ENCODE data around the gene HFM1.
A peak's percentile ranks its signal among the peaks of the same experiment; 100 is the strongest.
"Not testable (repeated sequence)": the region's sequence is repeated elsewhere in the genome, so short reads cannot be mapped to it uniquely, and the experiment has no call there.

HFM1 gene, protein sequence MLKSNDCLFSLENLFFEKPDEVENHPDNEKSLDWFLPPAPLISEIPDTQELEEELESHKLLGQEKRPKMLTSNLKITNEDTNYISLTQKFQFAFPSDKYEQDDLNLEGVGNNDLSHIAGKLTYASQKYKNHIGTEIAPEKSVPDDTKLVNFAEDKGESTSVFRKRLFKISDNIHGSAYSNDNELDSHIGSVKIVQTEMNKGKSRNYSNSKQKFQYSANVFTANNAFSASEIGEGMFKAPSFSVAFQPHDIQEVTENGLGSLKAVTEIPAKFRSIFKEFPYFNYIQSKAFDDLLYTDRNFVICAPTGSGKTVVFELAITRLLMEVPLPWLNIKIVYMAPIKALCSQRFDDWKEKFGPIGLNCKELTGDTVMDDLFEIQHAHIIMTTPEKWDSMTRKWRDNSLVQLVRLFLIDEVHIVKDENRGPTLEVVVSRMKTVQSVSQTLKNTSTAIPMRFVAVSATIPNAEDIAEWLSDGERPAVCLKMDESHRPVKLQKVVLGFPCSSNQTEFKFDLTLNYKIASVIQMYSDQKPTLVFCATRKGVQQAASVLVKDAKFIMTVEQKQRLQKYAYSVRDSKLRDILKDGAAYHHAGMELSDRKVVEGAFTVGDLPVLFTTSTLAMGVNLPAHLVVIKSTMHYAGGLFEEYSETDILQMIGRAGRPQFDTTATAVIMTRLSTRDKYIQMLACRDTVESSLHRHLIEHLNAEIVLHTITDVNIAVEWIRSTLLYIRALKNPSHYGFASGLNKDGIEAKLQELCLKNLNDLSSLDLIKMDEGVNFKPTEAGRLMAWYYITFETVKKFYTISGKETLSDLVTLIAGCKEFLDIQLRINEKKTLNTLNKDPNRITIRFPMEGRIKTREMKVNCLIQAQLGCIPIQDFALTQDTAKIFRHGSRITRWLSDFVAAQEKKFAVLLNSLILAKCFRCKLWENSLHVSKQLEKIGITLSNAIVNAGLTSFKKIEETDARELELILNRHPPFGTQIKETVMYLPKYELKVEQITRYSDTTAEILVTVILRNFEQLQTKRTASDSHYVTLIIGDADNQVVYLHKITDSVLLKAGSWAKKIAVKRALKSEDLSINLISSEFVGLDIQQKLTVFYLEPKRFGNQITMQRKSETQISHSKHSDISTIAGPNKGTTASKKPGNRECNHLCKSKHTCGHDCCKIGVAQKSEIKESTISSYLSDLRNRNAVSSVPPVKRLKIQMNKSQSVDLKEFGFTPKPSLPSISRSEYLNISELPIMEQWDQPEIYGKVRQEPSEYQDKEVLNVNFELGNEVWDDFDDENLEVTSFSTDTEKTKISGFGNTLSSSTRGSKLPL (N-terminal part only)

GRCh38 chr1:91404151-91405012 is at the start of gene HFM1:
Gene HFM1, minus strand, starts transcription at chr1:91404837. Its CDS starts 3,755 bp downstream, at chr1:91401082.
- FAIRE-seq = no peak

GRCh38 chr1:91454136-91454535 is 49.5 kb upstream of the HFM1 start:
- no peak for FAIRE-seq

GRCh38 chr1:91450260-91450659 is 45.6 kb upstream of the HFM1 start:
- FAIRE-seq = no peak

- FAIRE-seq = not testable (repeated sequence)
Observed at GRCh38 chr1:91447782-91448181, 43.1 kb upstream of the HFM1 start.

DNA sequence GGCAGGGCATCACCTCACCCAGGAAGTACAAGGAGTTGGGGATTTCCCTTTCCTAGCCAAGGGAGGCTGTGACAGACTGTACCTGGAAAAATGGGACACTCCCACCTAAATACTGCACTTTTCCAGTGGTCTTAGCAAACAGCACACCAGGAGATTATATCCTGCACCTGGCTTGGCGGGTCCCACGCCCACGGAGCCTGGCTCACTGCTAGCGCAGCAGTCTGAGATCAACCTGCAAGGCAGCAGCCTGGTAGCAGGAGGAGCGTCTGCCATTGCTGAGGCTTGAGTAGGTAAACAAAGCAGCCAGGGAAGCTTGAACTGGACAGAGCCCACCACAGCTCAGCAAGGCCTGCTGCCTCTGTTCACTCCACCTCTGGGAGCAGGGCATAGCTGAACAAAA is 37.3 kb upstream of the HFM1 start:
- FAIRE-seq = not testable (repeated sequence)

- FAIRE-seq = peak; percentile 69
Observed at GRCh38 chr1:91440847-91441246, 36.2 kb upstream of the HFM1 start.

GRCh38 chr1:91439016-91439415 is 34.4 kb upstream of the HFM1 start:
- FAIRE-seq = no peak

GRCh38 chr1:91428182-91428798 is 23.7 kb upstream of the HFM1 start:
- FAIRE-seq = no peak

- no peak for FAIRE-seq
Observed at GRCh38 chr1:91427741-91428140, 23.1 kb upstream of the HFM1 start.

DNA sequence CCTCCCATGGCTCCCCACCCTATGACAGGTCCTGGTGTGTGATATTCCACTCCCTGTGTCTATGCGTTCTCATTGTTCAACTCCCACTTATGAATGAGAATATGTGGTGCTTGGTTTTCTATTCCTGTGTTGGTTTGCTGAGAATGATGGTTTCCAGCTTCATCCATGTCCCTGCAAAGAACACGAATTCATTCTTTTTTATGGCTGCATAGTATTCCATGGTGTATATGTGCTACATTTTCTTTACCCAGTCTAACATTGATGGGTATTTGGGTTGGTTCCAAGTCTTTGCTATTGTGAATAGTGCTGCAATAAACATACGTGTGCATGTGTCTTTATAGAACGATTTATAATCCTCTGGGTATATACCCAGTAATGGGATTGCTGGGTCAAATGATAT is 17.9 kb upstream of the HFM1 start:
- FAIRE-seq = not testable (repeated sequence)

- no peak for FAIRE-seq
Observed at GRCh38 chr1:91412371-91412770, 7.7 kb upstream of the HFM1 start.

DNA sequence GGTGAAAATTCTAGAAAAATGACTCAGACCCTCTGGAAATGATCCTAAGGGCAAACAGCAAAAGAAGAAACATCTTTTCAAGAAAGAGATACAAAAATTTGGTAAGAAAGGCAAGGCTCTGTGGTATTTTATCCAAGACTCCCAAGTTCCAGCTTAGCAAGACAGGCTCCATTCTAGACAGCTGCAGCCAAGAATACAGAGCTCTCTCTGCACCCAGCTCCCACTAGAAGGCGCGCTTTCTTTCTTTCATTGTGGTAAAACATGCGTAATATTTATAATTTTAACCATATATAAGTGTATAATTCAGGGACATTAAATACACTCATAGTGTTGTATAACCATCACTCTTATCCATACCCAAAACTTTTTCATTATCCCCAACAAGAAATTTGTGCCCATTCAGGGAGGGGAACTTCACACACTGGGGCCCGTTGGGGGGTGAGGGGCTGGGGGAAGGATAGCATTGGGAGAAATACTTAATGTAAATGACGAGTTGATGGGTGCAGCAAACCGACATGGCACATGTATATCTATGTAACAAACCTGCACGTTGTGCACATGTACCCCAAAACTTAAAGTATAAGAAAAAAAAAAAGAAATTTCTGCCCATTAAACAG is 2.2 kb upstream of the HFM1 start:
- FAIRE-seq = no peak

DNA sequence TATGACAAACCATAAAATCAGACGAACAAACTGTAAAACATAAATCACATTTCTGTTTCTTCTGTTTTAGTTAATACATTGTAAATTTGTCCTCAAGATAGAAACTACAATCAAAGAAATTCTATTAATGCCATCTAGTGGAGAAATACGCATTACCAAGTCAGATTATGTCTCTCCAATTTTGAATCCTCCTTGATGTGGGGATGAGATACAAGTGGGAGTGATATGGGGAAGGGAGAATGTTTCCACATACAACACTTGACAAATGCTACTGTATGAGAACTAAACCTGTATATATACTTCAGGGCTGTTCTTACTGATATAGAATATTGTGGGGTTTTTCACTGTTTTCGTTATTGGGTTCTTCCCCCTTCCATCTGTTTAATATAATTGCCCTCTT is 2.6 kb downstream of the HFM1 start:
- peak; percentile 94 for FAIRE-seq

DNA sequence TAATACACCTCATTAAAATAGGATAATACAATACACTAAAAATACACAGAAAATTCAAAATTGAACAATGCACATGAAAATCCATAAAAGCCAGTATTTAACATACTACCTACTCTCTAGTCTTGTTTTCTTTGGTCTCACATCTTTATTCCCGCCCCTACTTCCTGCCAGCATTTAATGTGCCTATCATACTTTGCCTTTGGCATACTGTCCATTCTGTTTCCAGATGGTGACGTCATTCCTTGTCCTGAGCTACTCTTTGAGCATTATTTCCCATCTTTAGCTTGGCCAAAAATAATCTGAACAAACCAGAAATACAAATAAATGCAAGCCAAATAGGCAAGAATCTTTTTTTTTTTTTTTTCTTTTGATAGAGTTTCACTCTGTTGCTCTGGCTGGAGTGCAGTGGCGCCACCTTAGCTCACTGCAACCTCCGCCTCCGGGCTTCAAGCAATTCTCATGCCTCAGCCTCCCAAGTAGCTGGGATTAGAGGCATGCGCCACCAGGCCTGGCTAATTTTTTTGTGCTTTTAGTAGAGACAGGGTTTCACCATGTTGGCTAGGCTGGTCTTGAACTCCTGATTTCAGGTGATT is 4.4 kb downstream of the HFM1 start:
- no peak for FAIRE-seq

GRCh38 chr1:91398291-91398690 is 6.3 kb downstream of the HFM1 start:
- no peak for FAIRE-seq

DNA sequence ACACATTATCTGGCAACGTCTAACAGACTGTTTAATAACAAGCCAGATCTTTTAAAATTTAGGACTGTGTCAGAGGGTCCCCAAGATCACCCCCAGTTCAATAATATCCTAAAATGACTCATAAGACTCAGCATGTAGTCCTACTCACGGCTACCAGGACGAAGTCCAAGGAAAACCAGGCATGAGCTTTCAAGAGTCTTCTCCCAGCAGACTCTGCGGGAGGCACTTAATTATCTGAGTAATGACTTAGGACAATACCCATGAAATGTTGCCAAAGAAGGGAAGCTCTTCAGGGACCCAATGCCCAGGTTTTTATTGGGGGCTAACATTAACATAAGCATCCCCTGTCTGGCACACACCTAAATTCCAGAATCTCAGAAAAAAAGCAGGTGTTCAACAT is 7.0 kb downstream of the HFM1 start:
- FAIRE-seq = no peak

DNA sequence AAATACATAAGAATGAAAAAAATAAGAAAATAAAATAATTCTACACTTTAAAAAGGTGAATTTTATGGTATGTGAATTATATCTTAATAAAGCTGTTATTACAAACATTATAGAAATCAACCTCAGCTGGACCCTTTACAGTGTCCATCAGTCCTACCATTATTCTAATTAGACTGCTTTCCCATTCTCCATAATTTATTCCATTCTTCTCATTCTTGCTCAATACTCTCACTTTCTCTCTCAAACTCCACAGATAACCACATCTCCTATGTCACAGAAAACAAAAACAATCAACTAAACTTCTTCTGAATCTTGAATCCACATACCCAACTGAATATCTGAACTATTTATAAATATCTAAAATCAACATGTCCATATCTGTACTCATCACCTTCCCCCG is 11.6 kb downstream of the HFM1 start:
- FAIRE-seq = no peak

GRCh38 chr1:91386109-91386508 is 18.5 kb downstream of the HFM1 start:
- no peak for FAIRE-seq

DNA sequence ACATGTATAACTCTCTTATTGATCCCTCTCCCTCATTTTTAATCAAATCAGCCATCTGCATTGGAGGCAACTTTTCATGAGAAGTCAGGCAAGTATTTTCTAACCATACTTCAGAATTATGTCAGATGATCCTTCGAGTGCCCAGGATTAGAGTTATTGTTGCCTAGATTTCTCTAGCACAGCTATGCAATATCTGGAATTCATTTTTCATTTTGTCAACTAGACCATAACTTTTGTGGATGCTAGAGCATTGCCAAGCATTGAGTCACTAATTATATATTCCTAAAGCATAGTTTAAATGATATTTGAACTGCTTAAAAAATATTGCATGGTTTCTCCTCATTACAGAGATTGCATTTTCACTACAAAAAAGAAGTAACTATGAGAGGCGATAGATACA is 21.2 kb downstream of the HFM1 start:
- no peak for FAIRE-seq

- no peak for FAIRE-seq
Observed at GRCh38 chr1:91381844-91382243, 22.8 kb downstream of the HFM1 start.

DNA sequence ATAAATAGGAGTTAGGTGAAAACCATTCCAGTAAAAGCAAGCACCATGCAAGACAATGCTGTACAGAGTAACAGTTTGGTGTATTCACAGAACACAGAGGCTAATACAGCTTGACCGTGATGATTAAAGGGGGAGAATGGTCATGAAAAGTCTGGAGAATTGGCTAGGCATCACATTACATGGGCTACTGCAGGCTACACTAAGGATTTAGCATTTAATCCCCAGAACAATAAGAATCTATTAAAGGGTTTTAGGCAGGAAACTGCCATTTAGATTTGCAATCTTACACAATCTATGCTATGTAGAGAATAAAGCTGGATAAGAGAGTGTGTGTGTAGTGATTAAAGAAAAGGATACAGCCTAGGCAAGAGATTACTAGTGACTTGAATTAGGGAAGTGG is 30.6 kb downstream of the HFM1 start:
- FAIRE-seq = no peak

All from A204.1 (cell line).